ENCODE measurements around the gene DCST1. TPM values are rescaled to one million over a fixed set of nuclear protein-coding genes. Genes with fewer than 3 reads are reported as not detected.
A peak's percentile ranks its signal among the peaks of the same experiment; 100 is the strongest.

Gene DCST1
- polyA plus RNA-seq, 3 donors: 0.05 TPM; not detected in 2

GRCh38 chr1:155073377-155074242 is 40.0 kb downstream of the DCST1 start:
- peaks cover 27 to 37% of the 10 kb centered on the region in 2 donors for H3K4me1 ChIP-seq (ENCODE audit: control insufficient read depth in 1 of 2, insufficient read depth in 2 of 2, low read length in 2 of 2)
- no peak for TF ChIP-seq CTCF (IDR thresholded peaks at IDR 0.05)
- H3K27me3 ChIP-seq (ENCODE audit: control insufficient read depth in 2 of 2, insufficient read depth in 2 of 2, low read length in 2 of 2): peaks cover 9 to 35% of the 10 kb centered on the region in 2 donors
- H3K79me2 ChIP-seq (ENCODE audit: insufficient read depth, low read length): no peaks in the 10 kb centered on the region
- DNase-seq: no peak
- Mint-ChIP-seq H3K27ac (no peak overlapping the region), H3K27me3 (ENCODE audit: low read depth in 3 of 3) (peaks cover 24 to 43% (median 30%) of the 10 kb centered on the region in 3 donors), H3K4me3 (peak overlapping the region in 1 of 2 donors; percentile 51), H3K36me3 (peaks cover 9 to 10% of the 10 kb centered on the region in 2 donors), H3K4me1 (peaks cover 28% of the 10 kb centered on the region), H3K9me3 (peaks cover 0 to 4% (median 0%) of the 10 kb centered on the region in 7 donors)
- intact Hi-C loops (cut with micrococcal nuclease): no loop called here
- H3K36me3 ChIP-seq (replicated peaks in 1 of 2; ENCODE audit: control insufficient read depth in 1 of 2, insufficient read depth in 2 of 2, low read length in 2 of 2): peaks cover 0 to 11% of the 10 kb centered on the region in 2 donors
- H3K4me2 ChIP-seq (replicated peaks; ENCODE audit: extremely low read depth, low read length, poor library complexity, severe bottlenecking): no peak overlapping the region
- H3K27ac ChIP-seq (ENCODE audit: low read depth in 1 of 2, low read length in 2 of 2): no peak overlapping the region
- H3K9me3 ChIP-seq (replicated peaks in 1 of 2; ENCODE audit: control insufficient read depth in 1 of 2, insufficient read depth in 1 of 2, low read length in 2 of 2): no peaks in the 10 kb centered on the region
- peaks cover 10% of the 10 kb centered on the region for H4K20me1 ChIP-seq (ENCODE audit: insufficient read depth, low read length)
- H3K9ac ChIP-seq (ENCODE audit: insufficient read depth, low read length, poor library complexity, severe bottlenecking): no peak overlapping the region
- H3K4me3 ChIP-seq (replicated peaks in 1 of 3; ENCODE audit: low read depth in 2 of 3, low read length in 3 of 3): no peak overlapping the region
- H2AFZ ChIP-seq (ENCODE audit: insufficient read depth, low read depth, low read length, poor library complexity, severe bottlenecking): no peak overlapping the region
- 93% methylated on average over 3 of the region's 3 CpGs for WGBS (ENCODE audit: insufficient coverage)

GRCh38 chr1:155075535-155075934 is 41.9 kb downstream of the DCST1 start:
- H3K27me3 ChIP-seq (ENCODE audit: control insufficient read depth in 2 of 2, insufficient read depth in 2 of 2, low read length in 2 of 2): peaks cover 27 to 52% of the 10 kb centered on the region in 2 donors
- 50% methylated on average over 1 of the region's 5 CpGs for WGBS (ENCODE audit: insufficient coverage)
- H3K36me3 ChIP-seq (replicated peaks in 1 of 2; ENCODE audit: control insufficient read depth in 1 of 2, insufficient read depth in 2 of 2, low read length in 2 of 2): no peaks in the 10 kb centered on the region
- H3K27ac ChIP-seq (ENCODE audit: low read depth in 1 of 2, low read length in 2 of 2): no peak overlapping the region
- Mint-ChIP-seq H3K4me1 (peaks cover 37% of the 10 kb centered on the region), H3K27ac (no peak overlapping the region), H3K4me3 (no peak overlapping the region), H3K36me3 (peaks cover 9% of the 10 kb centered on the region in 2 donors), H3K27me3 (ENCODE audit: low read depth in 3 of 3) (peaks cover 37 to 59% (median 44%) of the 10 kb centered on the region in 3 donors), H3K9me3 (peaks cover 0 to 18% (median 7%) of the 10 kb centered on the region in 7 donors)
- intact Hi-C loops (cut with micrococcal nuclease): no loop called here
- no peak for DNase-seq
- H4K20me1 ChIP-seq (ENCODE audit: insufficient read depth, low read length): peaks cover 14% of the 10 kb centered on the region
- no peak for TF ChIP-seq CTCF (IDR thresholded peaks at IDR 0.05)
- no peak overlapping the region for H3K4me3 ChIP-seq (replicated peaks in 1 of 3; ENCODE audit: low read depth in 2 of 3, low read length in 3 of 3)
- H3K4me1 ChIP-seq (ENCODE audit: control insufficient read depth in 1 of 2, insufficient read depth in 2 of 2, low read length in 2 of 2): peaks cover 40 to 46% of the 10 kb centered on the region in 2 donors
- no peak overlapping the region for H2AFZ ChIP-seq (ENCODE audit: insufficient read depth, low read depth, low read length, poor library complexity, severe bottlenecking)
- no peak overlapping the region for H3K9ac ChIP-seq (ENCODE audit: insufficient read depth, low read length, poor library complexity, severe bottlenecking)
- no peak overlapping the region for H3K4me2 ChIP-seq (replicated peaks; ENCODE audit: extremely low read depth, low read length, poor library complexity, severe bottlenecking)
- H3K9me3 ChIP-seq (replicated peaks in 1 of 2; ENCODE audit: control insufficient read depth in 1 of 2, insufficient read depth in 1 of 2, low read length in 2 of 2): no peaks in the 10 kb centered on the region
- no peaks in the 10 kb centered on the region for H3K79me2 ChIP-seq (ENCODE audit: insufficient read depth, low read length)

All from CD14-positive monocyte (primary cell).